ENCODE results near the gene ADGRG6. TPM values are rescaled to one million over a fixed set of nuclear protein-coding genes. Genes with fewer than 3 reads are reported as not detected.

The ADGRG6 gene
- total RNA-seq, 2 donors from 2014 or later, result 7.5 to 38.6 TPM

DNA sequence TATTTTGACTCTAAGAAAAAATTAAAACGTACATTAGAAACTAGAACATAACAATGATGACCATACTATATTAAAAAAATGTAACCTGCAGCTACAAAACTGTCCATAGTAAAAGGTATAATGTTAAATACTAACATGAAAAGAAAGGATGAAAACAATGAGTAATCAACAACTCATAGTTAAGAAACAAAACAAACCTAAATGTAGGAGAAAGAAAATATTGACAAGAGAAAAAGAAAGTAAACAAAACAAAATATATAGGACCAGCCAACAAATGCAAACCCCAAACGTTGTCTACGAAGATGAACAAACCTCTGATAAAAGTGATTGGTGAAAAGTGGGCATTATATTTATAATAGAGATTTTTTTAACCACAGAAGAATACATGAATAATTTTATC lies 41.1 kb upstream of the ADGRG6 start:
- Histone ChIP-seq H3K27me3 (no peaks in the 10 kb centered on the region), H3K27ac (no peak overlapping the region), H3K4me3 (no peak overlapping the region), H3K36me3 (replicated peaks in 1 of 2; ENCODE audit: insufficient read depth in 1 of 2, low read depth in 2 of 2) (no peaks in the 10 kb centered on the region), H3K4me1 (no peaks in the 10 kb centered on the region), H3K9me3 (no peaks in the 10 kb centered on the region)
- TF ChIP-seq POLR2A (IDR thresholded peaks at IDR 0.05), result no peak
- TF ChIP-seq, protein P1, sequence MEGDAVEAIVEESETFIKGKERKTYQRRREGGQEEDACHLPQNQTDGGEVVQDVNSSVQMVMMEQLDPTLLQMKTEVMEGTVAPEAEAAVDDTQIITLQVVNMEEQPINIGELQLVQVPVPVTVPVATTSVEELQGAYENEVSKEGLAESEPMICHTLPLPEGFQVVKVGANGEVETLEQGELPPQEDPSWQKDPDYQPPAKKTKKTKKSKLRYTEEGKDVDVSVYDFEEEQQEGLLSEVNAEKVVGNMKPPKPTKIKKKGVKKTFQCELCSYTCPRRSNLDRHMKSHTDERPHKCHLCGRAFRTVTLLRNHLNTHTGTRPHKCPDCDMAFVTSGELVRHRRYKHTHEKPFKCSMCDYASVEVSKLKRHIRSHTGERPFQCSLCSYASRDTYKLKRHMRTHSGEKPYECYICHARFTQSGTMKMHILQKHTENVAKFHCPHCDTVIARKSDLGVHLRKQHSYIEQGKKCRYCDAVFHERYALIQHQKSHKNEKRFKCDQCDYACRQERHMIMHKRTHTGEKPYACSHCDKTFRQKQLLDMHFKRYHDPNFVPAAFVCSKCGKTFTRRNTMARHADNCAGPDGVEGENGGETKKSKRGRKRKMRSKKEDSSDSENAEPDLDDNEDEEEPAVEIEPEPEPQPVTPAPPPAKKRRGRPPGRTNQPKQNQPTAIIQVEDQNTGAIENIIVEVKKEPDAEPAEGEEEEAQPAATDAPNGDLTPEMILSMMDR (IDR thresholded peaks at IDR 0.05), result no peak
- intact Hi-C loops (cut with DNase I), result no loop called here
- ATAC-seq, result no peak
- no peak for DNase-seq
- 59 to 65% methylated on average over 3 of the region's 3 CpGs for WGBS, 2 donors

DNA sequence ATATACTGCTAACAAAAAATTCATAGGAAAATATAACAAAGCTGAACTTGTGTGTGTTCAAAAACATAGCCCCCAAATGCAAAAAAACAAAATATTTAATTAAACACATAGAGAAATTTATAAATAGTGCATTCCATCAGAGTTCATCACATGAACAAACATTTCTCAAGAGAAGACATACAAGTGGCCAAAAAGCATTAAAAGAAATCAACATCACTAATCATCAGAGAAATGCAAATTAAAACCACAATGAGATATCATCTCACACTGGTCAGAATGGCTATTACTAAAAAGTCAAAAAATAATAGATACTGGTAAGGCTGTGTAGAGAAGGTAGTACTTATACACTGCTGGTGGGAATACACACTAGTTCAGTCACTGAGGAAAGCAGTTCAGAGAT lies 39.6 kb upstream of the ADGRG6 start:
- TF ChIP-seq, protein P1 (IDR thresholded peaks at IDR 0.05), result no peak
- no peak for TF ChIP-seq POLR2A (IDR thresholded peaks at IDR 0.05)
- no peak overlapping the region for H3K27ac ChIP-seq
- no peaks in the 10 kb centered on the region for H3K4me1 ChIP-seq
- intact Hi-C loops (cut with DNase I), result no loop called here
- no peaks in the 10 kb centered on the region for H3K36me3 ChIP-seq (replicated peaks in 1 of 2; ENCODE audit: insufficient read depth in 1 of 2, low read depth in 2 of 2)
- H3K4me3 ChIP-seq, result no peak overlapping the region
- ATAC-seq, result no peak
- H3K9me3 ChIP-seq, result no peaks in the 10 kb centered on the region
- no peak for DNase-seq
- H3K27me3 ChIP-seq, result no peaks in the 10 kb centered on the region

GRCh38 chr6:142265476-142265875 lies 36.3 kb upstream of the ADGRG6 start:
- H3K4me1 ChIP-seq, result no peaks in the 10 kb centered on the region
- no peak overlapping the region for H3K4me3 ChIP-seq
- intact Hi-C loops (cut with DNase I), result no loop called here
- H3K9me3 ChIP-seq, result no peaks in the 10 kb centered on the region
- TF ChIP-seq, protein P1 (IDR thresholded peaks at IDR 0.05), result no peak
- TF ChIP-seq POLR2A (IDR thresholded peaks at IDR 0.05), result no peak
- no peaks in the 10 kb centered on the region for H3K36me3 ChIP-seq (replicated peaks in 1 of 2; ENCODE audit: insufficient read depth in 1 of 2, low read depth in 2 of 2)
- H3K27me3 ChIP-seq, result no peaks in the 10 kb centered on the region
- H3K27ac ChIP-seq, result no peak overlapping the region
- 81 to 91% methylated on average over 1 of the region's 1 CpG for WGBS, 2 donors
- ATAC-seq, result no peak
- no peak for DNase-seq

DNA sequence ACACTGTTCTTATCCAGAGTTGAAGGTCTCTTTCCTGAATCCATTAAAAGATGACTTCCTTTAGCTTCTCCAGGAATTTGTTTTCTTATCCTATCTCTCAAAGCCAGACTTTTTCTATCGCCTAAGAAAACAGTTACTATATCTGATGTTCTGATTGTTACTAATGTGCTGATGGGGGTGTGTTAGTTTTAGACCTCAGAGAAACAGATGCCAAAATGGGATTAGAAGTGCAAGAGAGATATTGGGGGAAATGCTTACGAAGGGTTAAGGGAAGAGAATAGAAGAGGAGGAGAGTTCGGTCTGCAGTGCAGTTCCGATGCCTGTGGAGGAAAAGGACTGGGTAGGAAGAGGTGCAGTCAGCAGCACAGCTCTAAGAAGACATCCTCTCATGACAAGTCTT lies 35.7 kb upstream of the ADGRG6 start:
- TF ChIP-seq, protein P1 (IDR thresholded peaks at IDR 0.05), result no peak
- no peak for TF ChIP-seq POLR2A (IDR thresholded peaks at IDR 0.05)
- WGBS, 2 donors, result 52 to 63% methylated on average over 4 of the region's 4 CpGs
- H3K9me3 ChIP-seq, result no peaks in the 10 kb centered on the region
- H3K27ac ChIP-seq, result no peak overlapping the region
- intact Hi-C loops (cut with DNase I), result no loop called here
- no peaks in the 10 kb centered on the region for H3K27me3 ChIP-seq
- no peak overlapping the region for H3K4me3 ChIP-seq
- ATAC-seq (no peak), DNase-seq (no peak)
- no peaks in the 10 kb centered on the region for H3K4me1 ChIP-seq
- H3K36me3 ChIP-seq (replicated peaks in 1 of 2; ENCODE audit: insufficient read depth in 1 of 2, low read depth in 2 of 2), result no peaks in the 10 kb centered on the region

GRCh38 chr6:142271476-142271875 lies 30.3 kb upstream of the ADGRG6 start:
- DNase-seq (no peak), ATAC-seq (no peak)
- intact Hi-C loops (cut with DNase I), result no loop called here
- Histone ChIP-seq H3K36me3 (replicated peaks in 1 of 2; ENCODE audit: insufficient read depth in 1 of 2, low read depth in 2 of 2) (no peaks in the 10 kb centered on the region), H3K27ac (no peak overlapping the region), H3K4me1 (no peaks in the 10 kb centered on the region), H3K4me3 (no peak overlapping the region), H3K9me3 (no peaks in the 10 kb centered on the region), H3K27me3 (no peaks in the 10 kb centered on the region)
- 43 to 65% methylated on average over 1 of the region's 1 CpG for WGBS, 2 donors
- TF ChIP-seq, protein P1 (IDR thresholded peaks at IDR 0.05), result no peak
- TF ChIP-seq POLR2A (IDR thresholded peaks at IDR 0.05), result no peak

Data from body of pancreas (tissue), 4 donors.